OCI-LY3 (cell line): ENCODE results near the gene RBFOX1.

Experiments used
- H2AFZ ChIP-seq: fragments of 200-600, 300-600 bp; shearing (Covaris generic); 2 replicates; pipeline ENCODE4 v1.6.0; 2014; ENCODE audit warnings: antibody characterized with exemption, low read depth, low read length
- H3K27ac ChIP-seq: fragments of 200-600, 300-600 bp; sonication (generic); 2 replicates; pipeline ENCODE4 v1.5.1; 2014; ENCODE audit warnings: mild to moderate bottlenecking, low read length, moderate library complexity, mixed read lengths
- H3K27me3 ChIP-seq: fragments of 200-600, 300-600 bp; sonication (generic); 2 replicates; pipeline ENCODE4 v1.6.1; 2014; ENCODE audit warnings: low read depth, low read length, mixed read lengths
- H3K36me3 ChIP-seq: fragments of 200-600, 300-600 bp; sonication (generic); replicated peaks from 2 replicates; pipeline ENCODE3; 2014; ENCODE audit warnings: low read depth, low read length, mixed read lengths
- H3K4me1 ChIP-seq: fragments of 300-600, 200-600 bp; sonication (generic); 2 replicates; pipeline ENCODE4 v1.6.1; 2014; ENCODE audit warnings: low read length, mixed read lengths
- H3K4me2 ChIP-seq: fragments of 200-600, 300-600 bp; sonication (generic); 2 replicates; pipeline ENCODE4 v1.6.1; 2014; ENCODE audit warnings: low read length, mixed read lengths
- H3K4me3 ChIP-seq: fragments of 300-600, 200-600 bp; sonication (generic); 2 replicates; pipeline ENCODE4 v1.5.1; 2014; ENCODE audit warnings: antibody characterized with exemption, mild to moderate bottlenecking, low read length, moderate library complexity
- H3K79me2 ChIP-seq: fragments of 300-600, 200-600 bp; shearing (Covaris generic); 2 replicates; pipeline ENCODE4 v1.6.1; 2014; ENCODE audit warnings: mild to moderate bottlenecking, low read length, mixed read lengths
- H3K9ac ChIP-seq: fragments of 300-600, 200-600 bp; shearing (Covaris generic); 2 replicates; pipeline ENCODE4 v1.6.0; 2014; ENCODE audit warnings: mild to moderate bottlenecking, low read length, moderate library complexity
- H3K9me3 ChIP-seq: fragments of 200-600, 300-600 bp; shearing (Covaris generic); 2 replicates; pipeline ENCODE4 v1.6.1; 2014; ENCODE audit warnings: low read length, mixed read lengths; ENCODE audit not compliant: insufficient read depth
- H4K20me1 ChIP-seq: fragments of 200-600, 300-600 bp; sonication (generic); 2 replicates; pipeline ENCODE4 v1.6.1; 2016; ENCODE audit warnings: low read length, mixed read lengths; ENCODE audit not compliant: insufficient read depth
- EZH2phosphoT487 ChIP-seq: fragments of 200-600 bp; shearing (Covaris generic); IDR thresholded peaks from 2 replicates; pipeline ENCODE4 v1.6.1; 2018; ENCODE audit warnings: antibody characterized with exemption, mixed run types, low read depth
- TF ChIP-seq, protein P1 (sequence below): fragments of 200-600, 300-600 bp; sonication (generic); IDR thresholded peaks from 2 replicates; pipeline ENCODE4 v1.5.1; 2014; ENCODE audit warnings: antibody characterized with exemption, low read length, low read depth

RBFOX1 gene

DNA sequence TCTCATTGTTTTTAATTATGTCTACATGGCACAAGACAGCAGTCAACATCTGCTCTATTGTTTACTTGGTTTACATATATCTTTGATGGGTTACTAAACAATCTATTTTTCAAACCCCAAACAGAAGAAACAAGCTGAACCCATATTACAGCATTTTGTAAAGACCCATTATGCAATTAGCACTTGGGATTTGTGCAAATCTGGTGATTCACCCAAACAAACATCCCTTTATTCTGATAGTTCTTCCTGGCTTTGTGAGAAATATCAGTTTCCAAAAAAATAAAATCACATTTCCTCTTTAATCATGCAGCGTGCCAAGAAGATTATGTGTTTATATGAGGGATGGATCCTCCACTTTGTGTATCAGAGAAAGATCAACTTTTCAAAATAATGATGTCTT, 16.8 kb upstream of the RBFOX1 start:
- Histone ChIP-seq H4K20me1 (no peaks in the 10 kb centered on the region), H3K27me3 (no peaks in the 10 kb centered on the region), H3K9me3 (no peaks in the 10 kb centered on the region), H3K27ac (no peak overlapping the region), H3K36me3 (no peaks in the 10 kb centered on the region), H3K9ac (no peak overlapping the region), H3K79me2 (no peaks in the 10 kb centered on the region), H3K4me3 (no peak overlapping the region), H2AFZ (no peak overlapping the region), H3K4me2 (no peak overlapping the region), H3K4me1 (no peaks in the 10 kb centered on the region)
- TF ChIP-seq EZH2phosphoT487, result no peak
- TF ChIP-seq, protein P1, sequence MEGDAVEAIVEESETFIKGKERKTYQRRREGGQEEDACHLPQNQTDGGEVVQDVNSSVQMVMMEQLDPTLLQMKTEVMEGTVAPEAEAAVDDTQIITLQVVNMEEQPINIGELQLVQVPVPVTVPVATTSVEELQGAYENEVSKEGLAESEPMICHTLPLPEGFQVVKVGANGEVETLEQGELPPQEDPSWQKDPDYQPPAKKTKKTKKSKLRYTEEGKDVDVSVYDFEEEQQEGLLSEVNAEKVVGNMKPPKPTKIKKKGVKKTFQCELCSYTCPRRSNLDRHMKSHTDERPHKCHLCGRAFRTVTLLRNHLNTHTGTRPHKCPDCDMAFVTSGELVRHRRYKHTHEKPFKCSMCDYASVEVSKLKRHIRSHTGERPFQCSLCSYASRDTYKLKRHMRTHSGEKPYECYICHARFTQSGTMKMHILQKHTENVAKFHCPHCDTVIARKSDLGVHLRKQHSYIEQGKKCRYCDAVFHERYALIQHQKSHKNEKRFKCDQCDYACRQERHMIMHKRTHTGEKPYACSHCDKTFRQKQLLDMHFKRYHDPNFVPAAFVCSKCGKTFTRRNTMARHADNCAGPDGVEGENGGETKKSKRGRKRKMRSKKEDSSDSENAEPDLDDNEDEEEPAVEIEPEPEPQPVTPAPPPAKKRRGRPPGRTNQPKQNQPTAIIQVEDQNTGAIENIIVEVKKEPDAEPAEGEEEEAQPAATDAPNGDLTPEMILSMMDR, result no peak

- TF ChIP-seq, protein P1, result no peak
- no peak for TF ChIP-seq EZH2phosphoT487
- Histone ChIP-seq H3K9me3 (no peaks in the 10 kb centered on the region), H3K9ac (no peak overlapping the region), H2AFZ (no peak overlapping the region), H3K27me3 (no peaks in the 10 kb centered on the region), H3K27ac (no peak overlapping the region), H3K36me3 (no peaks in the 10 kb centered on the region), H3K4me2 (no peak overlapping the region), H4K20me1 (no peaks in the 10 kb centered on the region), H3K79me2 (no peaks in the 10 kb centered on the region), H3K4me3 (no peak overlapping the region), H3K4me1 (no peaks in the 10 kb centered on the region)
These were observed 16.3 kb upstream of the RBFOX1 start for GRCh38 chr16:7316281-7316888.

DNA sequence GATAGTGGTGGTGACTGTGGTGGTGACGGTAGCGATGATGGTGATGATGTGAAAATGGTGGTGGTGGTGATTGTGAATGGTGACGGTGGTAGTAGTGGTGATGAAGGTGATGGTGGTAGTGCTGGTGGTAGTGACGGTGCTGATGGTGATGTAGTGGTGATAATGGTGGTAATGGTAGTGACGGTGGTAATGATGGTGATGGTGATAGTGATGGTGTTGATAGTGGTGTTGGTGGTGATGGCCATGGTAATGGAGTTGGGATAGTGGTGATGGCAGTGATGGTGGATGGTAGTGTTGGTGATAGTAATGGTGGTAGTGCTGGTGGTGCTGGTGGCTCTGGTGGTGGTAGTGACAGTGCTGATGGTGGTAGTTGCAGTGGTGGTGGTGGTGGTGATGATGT, 14.7 kb upstream of the RBFOX1 start:
- Histone ChIP-seq H3K36me3 (no peaks in the 10 kb centered on the region), H4K20me1 (no peaks in the 10 kb centered on the region), H3K4me2 (no peak overlapping the region), H3K9me3 (no peaks in the 10 kb centered on the region), H3K9ac (no peak overlapping the region), H3K27me3 (no peaks in the 10 kb centered on the region), H3K79me2 (no peaks in the 10 kb centered on the region), H3K27ac (no peak overlapping the region), H2AFZ (no peak overlapping the region), H3K4me3 (no peak overlapping the region), H3K4me1 (no peaks in the 10 kb centered on the region)
- TF ChIP-seq, protein P1, result no peak
- no peak for TF ChIP-seq EZH2phosphoT487

DNA sequence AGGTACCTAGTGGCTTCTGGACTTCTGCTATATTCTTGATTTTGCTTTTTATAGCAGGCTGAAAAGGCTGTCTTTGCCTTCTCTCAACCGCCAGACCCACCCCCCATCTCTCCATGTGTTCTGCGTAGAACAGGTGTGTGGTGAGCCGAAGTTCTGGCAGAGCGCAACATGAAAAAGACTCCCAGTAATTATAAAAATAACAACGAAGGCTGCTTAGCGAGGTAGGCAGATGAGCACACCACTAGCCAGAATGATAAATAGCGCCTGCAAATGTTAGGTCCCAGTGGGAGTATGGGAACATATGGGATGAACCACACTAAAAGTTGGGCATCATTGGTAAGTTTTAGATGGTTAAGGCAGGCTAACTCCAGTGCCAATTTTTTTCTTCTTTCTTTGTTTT, 14.0 kb upstream of the RBFOX1 start:
- H3K4me2 ChIP-seq, result no peak overlapping the region
- no peaks in the 10 kb centered on the region for H4K20me1 ChIP-seq

More for the DNA sequence above, 14.0 kb upstream of the RBFOX1 start:
- H3K9me3 ChIP-seq, result no peaks in the 10 kb centered on the region
- H3K27me3 ChIP-seq, result no peaks in the 10 kb centered on the region
- H3K79me2 ChIP-seq, result no peaks in the 10 kb centered on the region
- no peak overlapping the region for H3K9ac ChIP-seq
- H3K27ac ChIP-seq, result no peak overlapping the region
- H2AFZ ChIP-seq, result no peak overlapping the region
- TF ChIP-seq, protein P1, result no peak
- TF ChIP-seq EZH2phosphoT487, result no peak
- no peaks in the 10 kb centered on the region for H3K36me3 ChIP-seq
- no peaks in the 10 kb centered on the region for H3K4me1 ChIP-seq
- H3K4me3 ChIP-seq, result no peak overlapping the region
